ENCODE measurements around the gene CYBA.

Gene CYBA

DNA sequence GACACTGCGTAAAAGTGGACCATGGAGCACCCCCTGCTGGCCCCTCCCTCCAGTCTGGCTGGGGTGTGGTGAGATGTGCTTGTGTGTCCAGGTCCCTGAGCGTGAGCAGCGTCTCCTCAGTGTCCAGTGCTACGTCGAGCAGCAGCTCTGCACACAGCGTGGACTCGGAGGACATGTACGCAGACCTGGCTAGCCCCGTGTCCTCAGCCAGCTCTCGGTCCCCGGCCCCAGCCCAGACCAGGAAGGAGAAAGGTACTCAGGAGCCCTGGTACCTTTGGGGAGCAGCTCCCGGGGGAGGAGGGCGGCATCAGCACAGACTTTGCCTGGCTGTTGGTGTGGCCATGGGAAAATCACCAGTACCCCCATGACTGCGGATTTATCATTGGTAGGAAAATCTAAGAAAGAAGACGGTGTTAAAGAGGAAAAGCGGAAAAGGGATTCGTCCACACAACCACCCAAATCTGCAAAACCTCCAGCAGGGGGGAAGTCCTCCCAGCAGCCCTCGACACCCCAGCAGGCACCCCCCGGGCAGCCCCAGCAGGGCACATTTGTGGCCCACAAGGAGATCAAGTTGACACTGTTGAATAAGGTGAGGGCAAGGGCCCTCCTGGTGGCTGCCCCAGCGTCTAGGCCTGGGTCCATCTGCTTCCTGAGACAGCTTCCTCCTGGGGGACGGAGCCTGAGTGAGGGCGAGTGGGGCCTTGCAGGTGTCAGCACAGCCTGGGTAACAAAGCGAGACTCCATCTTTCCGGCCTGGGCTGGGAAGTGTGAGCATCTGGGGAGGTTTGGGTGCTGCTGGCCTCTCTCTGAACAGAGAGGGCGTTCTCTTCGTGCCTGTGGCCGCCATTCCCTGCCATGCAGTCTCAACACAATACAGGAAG, 23.1 kb downstream of the CYBA start:
- no peak for DNase-seq

GRCh38 chr16:88626646-88627045, 24.2 kb downstream of the CYBA start:
- no peak for DNase-seq

DNA sequence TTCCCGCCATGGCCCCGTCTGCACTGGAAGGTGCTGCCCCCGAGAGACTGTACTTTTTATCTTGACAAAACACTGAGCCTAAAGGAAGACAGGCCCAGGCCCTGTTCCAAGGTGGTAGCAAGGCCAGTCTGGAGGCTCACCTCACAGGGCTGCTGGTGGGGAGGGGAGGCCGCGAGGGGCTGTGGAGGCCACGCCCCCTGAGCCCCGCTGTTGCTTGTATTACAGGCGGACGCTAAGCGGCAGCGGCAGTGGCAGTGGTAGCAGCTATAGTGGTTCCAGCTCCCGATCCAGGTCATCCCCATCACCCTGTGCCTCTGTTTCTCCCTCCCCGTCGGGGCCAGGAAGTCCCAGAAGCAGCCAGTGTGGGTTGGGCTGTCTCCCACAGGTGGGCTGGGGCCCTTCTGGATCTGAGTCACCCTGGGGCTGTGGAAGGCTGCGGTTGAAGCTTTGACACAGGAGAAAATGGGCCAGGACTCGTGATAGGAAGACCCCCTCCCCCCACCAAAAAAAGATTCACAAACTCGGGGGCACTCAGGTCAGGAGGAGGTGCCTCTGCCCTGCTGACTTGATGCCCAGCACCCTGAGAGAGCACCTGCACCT, 25.8 kb downstream of the CYBA start:
- no peak for DNase-seq

- DNase-seq: no peak
Observed at GRCh38 chr16:88624481-88624880, 26.4 kb downstream of the CYBA start.

GRCh38 chr16:88623858-88624257, 27.0 kb downstream of the CYBA start:
- no peak for DNase-seq

DNA sequence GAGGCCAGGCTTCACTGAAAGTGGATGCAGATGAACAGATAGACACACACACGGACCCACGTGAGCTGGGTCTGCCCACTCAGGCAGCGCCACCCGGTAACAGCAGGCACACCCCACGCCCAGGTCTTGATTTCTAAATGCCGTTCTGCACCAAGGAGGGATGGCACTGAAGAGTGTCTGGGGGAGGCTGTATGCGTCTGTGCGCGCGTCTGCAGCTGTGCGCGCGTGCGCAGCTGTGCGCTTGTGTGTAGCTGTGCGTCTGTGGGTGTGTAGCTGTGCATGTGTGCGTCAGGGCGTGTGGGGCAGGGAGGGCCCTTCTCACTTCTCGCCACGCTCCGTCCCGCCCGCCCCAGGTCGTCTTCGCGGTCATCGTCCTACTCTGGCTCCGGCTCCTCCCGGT, 28.0 kb downstream of the CYBA start:
- no peak for DNase-seq

DNA sequence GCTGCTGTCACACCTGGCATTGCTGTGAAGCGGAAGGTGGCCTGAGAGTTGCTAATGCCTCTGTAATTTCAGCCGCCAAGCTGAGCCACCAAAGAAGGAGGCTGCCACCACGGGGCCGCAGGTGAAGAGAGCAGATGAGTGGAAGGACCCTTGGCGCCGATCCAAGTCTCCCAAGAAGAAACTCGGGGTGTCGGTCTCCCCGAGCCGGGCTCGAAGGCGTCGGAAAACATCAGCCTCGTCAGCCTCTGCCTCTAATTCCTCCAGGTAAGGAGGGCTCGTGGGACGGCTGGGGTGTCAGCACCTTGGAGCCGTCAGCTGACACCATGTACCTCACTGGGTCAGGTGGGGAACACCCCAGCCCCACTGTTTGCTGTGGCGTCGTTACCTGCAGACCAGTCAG, 28.7 kb downstream of the CYBA start:
- no peak for DNase-seq

DNA sequence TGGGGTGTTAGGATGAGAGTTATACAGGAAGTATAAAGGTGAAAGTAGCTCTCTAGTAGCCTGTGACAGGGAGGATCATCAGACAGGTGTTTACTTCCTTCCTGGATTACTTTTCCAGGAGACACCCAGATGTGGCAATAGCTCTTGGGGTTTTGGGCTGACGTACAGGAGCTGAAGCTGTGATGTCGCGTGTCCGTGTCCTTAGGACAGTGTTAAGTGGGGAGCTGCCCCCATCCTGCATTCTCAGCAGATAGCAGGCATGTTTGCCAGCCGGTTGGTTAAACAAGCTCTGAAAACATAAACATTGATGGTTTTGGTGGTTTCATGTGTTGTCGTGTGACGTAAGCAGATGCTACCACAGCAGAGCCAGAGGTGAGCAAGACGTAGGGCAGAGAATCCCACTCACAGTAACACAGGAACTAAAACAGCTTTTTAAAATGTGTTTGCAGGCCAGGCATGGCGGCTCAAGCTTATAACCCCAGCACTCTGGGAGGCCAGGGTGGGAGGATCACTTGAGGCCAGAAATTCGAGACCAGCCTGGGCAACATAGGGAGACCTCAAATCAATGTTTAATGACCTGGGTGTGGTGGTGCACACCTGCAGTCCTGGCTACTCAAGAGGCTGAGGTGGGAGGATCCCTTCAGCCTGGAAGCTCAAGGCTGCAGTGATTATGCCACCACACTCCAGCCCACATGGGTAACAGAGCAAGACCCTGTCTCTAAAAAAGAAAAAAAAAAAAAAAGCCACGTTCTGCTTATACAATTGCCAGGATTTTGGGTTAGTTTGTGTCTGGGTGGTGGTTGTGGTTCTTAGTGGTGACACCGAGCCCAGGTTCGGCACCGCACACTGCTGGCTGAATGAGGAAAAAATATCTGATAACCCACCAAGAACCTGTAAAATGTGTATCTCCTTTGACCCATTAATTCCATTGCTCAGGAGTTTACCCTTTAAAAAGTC, 30.7 kb downstream of the CYBA start:
- no peak for DNase-seq

- DNase-seq: no peak
Observed at GRCh38 chr16:88618956-88619667, 31.7 kb downstream of the CYBA start.

GRCh38 chr16:88618182-88618955, 32.5 kb downstream of the CYBA start:
- DNase-seq: no peak

GRCh38 chr16:88617268-88618031, 33.4 kb downstream of the CYBA start:
- DNase-seq: no peak

DNA sequence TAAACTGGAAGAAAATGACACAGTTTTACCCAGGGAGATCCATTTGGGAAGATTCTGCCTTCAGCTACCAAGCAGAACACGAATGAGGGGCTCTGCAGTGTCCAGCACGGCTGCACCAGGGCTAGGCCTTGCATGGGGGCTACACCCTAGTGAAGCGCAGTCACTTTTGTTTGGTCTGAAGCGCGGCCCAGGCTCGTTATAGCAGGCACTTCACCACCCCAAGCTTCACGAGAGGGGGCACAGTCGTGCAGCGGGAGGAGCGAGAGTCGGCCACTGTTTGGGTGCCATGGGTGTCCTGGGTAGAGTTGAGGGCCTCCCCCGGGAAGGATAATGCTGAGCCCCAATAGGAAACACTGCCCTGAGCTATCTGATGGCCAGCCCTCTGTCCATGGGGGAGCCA, 34.1 kb downstream of the CYBA start:
- DNase-seq: no peak

GRCh38 chr16:88616320-88616719, 34.5 kb downstream of the CYBA start:
- no peak for DNase-seq

GRCh38 chr16:88614818-88615580, 35.9 kb downstream of the CYBA start:
- no peak for DNase-seq

DNA sequence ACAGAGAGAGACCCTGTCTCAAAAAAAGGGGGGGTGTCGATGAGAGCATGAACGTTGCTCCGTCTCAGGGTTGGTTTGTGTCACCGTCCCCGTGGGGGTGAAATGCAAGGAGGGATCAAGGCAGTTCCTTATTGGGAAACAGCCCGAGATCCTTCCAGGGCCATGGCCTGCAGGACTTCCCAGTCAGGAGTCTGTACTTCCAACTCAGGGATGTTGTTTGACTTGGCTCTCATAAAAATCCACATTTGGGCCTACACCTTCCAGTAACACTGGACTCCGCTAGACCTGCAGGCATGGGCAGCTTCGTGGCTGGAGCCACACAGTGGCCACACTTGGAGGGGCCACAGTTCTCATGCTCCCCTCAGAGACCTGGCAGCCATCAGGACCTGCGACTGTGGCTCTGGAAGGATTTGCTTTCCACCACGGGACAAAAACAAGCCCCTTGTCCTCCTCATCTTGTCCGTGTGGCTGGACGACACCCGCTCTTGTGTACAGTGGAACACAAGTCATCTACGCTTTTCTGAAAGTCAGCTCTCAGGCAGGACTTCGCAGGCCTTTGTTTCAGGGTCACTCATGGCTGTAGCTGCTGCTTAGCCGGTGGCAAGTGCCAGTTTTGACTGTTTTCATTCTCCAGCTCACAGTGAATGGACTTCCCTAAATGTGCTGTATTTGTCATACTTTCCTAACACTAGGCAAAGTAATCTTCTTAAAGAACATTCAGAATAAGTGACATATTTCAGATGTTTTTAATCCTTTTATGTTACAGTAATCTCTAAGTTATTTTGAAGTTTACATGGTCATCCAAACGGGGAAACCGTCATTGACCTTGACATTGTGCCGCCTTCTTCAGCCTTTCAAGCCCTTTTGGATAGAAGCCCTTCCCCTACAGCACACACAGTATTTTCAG, 36.7 kb downstream of the CYBA start:
- no peak for DNase-seq

DNA sequence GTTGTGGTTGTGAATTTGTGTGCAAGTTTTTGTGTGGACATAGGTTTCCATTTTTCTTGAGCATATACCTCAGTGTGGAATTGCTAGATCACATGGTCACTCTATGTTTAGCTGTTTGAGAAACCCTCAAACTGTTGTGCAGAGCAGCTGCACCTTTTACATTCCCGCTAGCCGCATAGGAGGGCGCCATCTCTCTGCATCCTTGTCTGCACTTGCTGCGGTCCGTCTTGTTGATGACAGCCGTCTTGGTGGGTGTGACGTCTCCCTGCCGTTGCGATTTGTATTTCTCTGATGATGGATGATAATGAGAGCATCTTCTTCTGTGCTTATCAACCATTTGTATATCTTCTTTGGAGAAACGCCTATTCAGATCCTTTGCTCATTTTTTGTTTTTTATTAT, 37.6 kb downstream of the CYBA start:
- DNase-seq: no peak

- DNase-seq: no peak
Observed at GRCh38 chr16:88610909-88611812, 39.7 kb downstream of the CYBA start.

DNA sequence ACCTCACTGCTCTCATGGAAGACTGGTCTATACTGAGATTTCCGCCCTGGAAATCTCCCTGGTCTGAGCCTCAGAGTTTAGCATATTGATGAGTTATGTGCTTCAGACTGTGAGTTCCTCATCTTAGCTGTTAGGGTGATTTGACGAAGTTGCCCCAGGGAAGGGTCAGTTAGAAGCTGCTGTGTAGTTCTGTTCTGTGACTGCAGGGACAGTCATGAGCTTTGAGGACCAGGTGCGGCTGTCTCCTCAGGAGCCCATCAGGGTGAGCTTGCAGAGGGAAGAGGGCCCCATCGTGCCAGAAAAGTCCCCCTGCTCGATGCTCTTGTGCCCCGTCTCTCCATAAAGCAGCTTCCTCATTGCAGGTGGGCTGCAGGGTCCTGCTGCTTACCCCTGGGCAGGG, 40.8 kb downstream of the CYBA start:
- DNase-seq: no peak

Measured in NCI-H1048 (cell line).